ENCODE measurements around the gene RAB1B. TPM values are rescaled to one million over a fixed set of nuclear protein-coding genes. Genes with fewer than 3 reads are reported as not detected.

The RAB1B gene
- total RNA-seq, 1 experiment from 2014 or later, result 148 TPM

- CTCF ChIA-PET, result interaction anchor here (2.1 kb wide), 1 partner anchor 13 kb away, joined by 9 read pairs; no protein-coding TSS in a partner anchor
- no peaks in the 10 kb centered on the region for H3K27me3 ChIP-seq (ENCODE audit: insufficient read depth, low read length)
- 0 out of 2 replicates have a peak overlapping the region, but pooled peaks have one; percentile 11 for H3K9ac ChIP-seq (ENCODE audit: low read length)
- H3K4me2 ChIP-seq (ENCODE audit: low read length), result peak overlapping the region; percentile 46; the same call in 1 of the 2 replicates
- H3K36me3 ChIP-seq (ENCODE audit: control insufficient read depth in 1 of 2, insufficient read depth in 2 of 2, low read length in 2 of 2), result no peaks in the 10 kb centered on the region
- no peak overlapping the region for H3K27ac ChIP-seq (ENCODE audit: low read depth, low read length)
- peaks cover 17 to 56% of the 10 kb centered on the region in 2 experiments for H3K4me1 ChIP-seq (ENCODE audit: control insufficient read depth in 1 of 2, insufficient read depth in 2 of 2, low read length in 2 of 2)
- TF ChIP-seq FOSL1 (IDR thresholded peaks at IDR 0.05; ENCODE audit: low read depth) (no peak), MAX (IDR thresholded peaks at IDR 0.05) (no peak), YY1 (IDR thresholded peaks at IDR 0.05; ENCODE audit: extremely low read depth, insufficient replicate concordance, low read depth, low read length) (no peak), ELF1 (IDR thresholded peaks at IDR 0.05; ENCODE audit: borderline replicate concordance, low read depth) (no peak), ZBTB33 (IDR thresholded peaks at IDR 0.05; ENCODE audit: extremely low read depth, insufficient replicate concordance, low read length) (no peak)
- intact Hi-C loops (cut with micrococcal nuclease), result no loop called here
- no peaks in the 10 kb centered on the region for H3K9me2 ChIP-seq (ENCODE audit: insufficient read depth)
- H3K9me3 ChIP-seq (ENCODE audit: control insufficient read depth in 1 of 2, insufficient read depth in 1 of 2, low read depth in 1 of 2, low read length in 2 of 2), result no peaks in the 10 kb centered on the region
- H3K4me3 ChIP-seq (replicated peaks in 1 of 2; ENCODE audit: low read depth in 1 of 2, low read length in 2 of 2), result no peak overlapping the region
- POLR2A ChIA-PET, result no interaction called here
- ATAC-seq (no peak), DNase-seq (ENCODE audit: low read depth, low spot score) (no peak)
- no peaks in the 10 kb centered on the region for H3K79me2 ChIP-seq (ENCODE audit: insufficient read depth, low read length)
- H4K20me1 ChIP-seq (ENCODE audit: insufficient read depth), result no peaks in the 10 kb centered on the region
- RAD21 ChIA-PET (ENCODE audit: low non-redundant PET in 1 of 2, low total read pairs in 2 of 2, uncharacterized antibody in 2 of 2, unreplicated experiment in 2 of 2), result no interaction called here
- no peak overlapping the region for H2AFZ ChIP-seq (ENCODE audit: low read depth, low read length, poor library complexity, severe bottlenecking)
- BruUV-seq (replicated peaks), result no TSS peak
These were observed 56.8 kb downstream of the RAB1B start for GRCh38 chr11:66325263-66325671.
